HG03045 (cell line): Measurements from ENCODE around the gene C10orf90.

ENCODE experiments used
- ATAC-seq: cut with Tn5 transposase; IDR thresholded peaks from one replicate; pipeline ENCODE4 v1.9.1; 2021; ENCODE audit warnings: mild to moderate bottlenecking, moderate library complexity; ENCODE audit not compliant: unreplicated experiment

The C10orf90 gene

GRCh38 chr10:126674741-126675515 is 4.4 kb upstream of the C10orf90 start:
- no peak for ATAC-seq

- no peak for ATAC-seq
These were observed 3.1 kb upstream of the C10orf90 start for GRCh38 chr10:126673565-126673964.

- no peak for ATAC-seq
These were observed 996 bp upstream of the C10orf90 start for GRCh38 chr10:126671402-126671975.

GRCh38 chr10:126670895-126671261 is 385 bp upstream of the C10orf90 start:
- ATAC-seq: no peak

GRCh38 chr10:126669168-126669567 is 1.3 kb downstream of the C10orf90 start:
- no peak for ATAC-seq

- ATAC-seq: no peak
These were observed 2.0 kb downstream of the C10orf90 start for GRCh38 chr10:126668505-126668904.

GRCh38 chr10:126667568-126667967 is 2.9 kb downstream of the C10orf90 start:
- no peak for ATAC-seq

GRCh38 chr10:126665207-126665606 is 5.3 kb downstream of the C10orf90 start:
- ATAC-seq: no peak

GRCh38 chr10:126663880-126664279 is 6.6 kb downstream of the C10orf90 start:
- ATAC-seq: no peak

- no peak for ATAC-seq
These were observed 7.2 kb downstream of the C10orf90 start for GRCh38 chr10:126663328-126663727.

- no peak for ATAC-seq
These were observed 8.5 kb downstream of the C10orf90 start for GRCh38 chr10:126661841-126662515.

- ATAC-seq: no peak
These were observed 9.1 kb downstream of the C10orf90 start for GRCh38 chr10:126661356-126661755.

GRCh38 chr10:126659750-126660149 is 10.7 kb downstream of the C10orf90 start:
- no peak for ATAC-seq

GRCh38 chr10:126658928-126659327 is 11.6 kb downstream of the C10orf90 start:
- no peak for ATAC-seq

GRCh38 chr10:126654579-126654978 is 15.9 kb downstream of the C10orf90 start:
- ATAC-seq: no peak

GRCh38 chr10:126651467-126651866 is 19.0 kb downstream of the C10orf90 start:
- ATAC-seq: no peak

- no peak for ATAC-seq
These were observed 20.3 kb downstream of the C10orf90 start for GRCh38 chr10:126650161-126650560.

GRCh38 chr10:126647116-126647515 is 23.4 kb downstream of the C10orf90 start:
- ATAC-seq: no peak

- ATAC-seq: no peak
These were observed 24.4 kb downstream of the C10orf90 start for GRCh38 chr10:126646110-126646509.

- no peak for ATAC-seq
These were observed 30.1 kb downstream of the C10orf90 start for GRCh38 chr10:126640401-126640800.

GRCh38 chr10:126639084-126639483 is 31.4 kb downstream of the C10orf90 start:
- no peak for ATAC-seq

GRCh38 chr10:126638542-126638941 is 32.0 kb downstream of the C10orf90 start:
- ATAC-seq: no peak
